Kidney (tissue), 14 donors: Measurements from ENCODE around the gene CDK5RAP2. TPM values are rescaled to one million over a fixed set of nuclear protein-coding genes. Genes with fewer than 3 reads are reported as not detected.

ENCODE experiments used
- DNase-seq, 5 donors: peaks; one replicate each; pipeline ENCODE4 v3.0.0-alpha.2; 2013 to 2020
- FAIRE-seq: peaks from 2 replicates; lab custom pipeline; 2012; peaks lifted over from hg19 to GRCh38; lab: Jason Lieb, UNC
- H3K27ac ChIP-seq, 2 donors: one replicate each; pipeline ENCODE4 v1.7.0; 2013; ENCODE audit warnings: low read depth in 2 of 2, low read length in 2 of 2, inconsistent platforms in 1 of 2
- H3K27me3 ChIP-seq: one replicate; pipeline ENCODE4 v1.7.1; 2013; ENCODE audit warnings: low read length, inconsistent platforms; ENCODE audit not compliant: control insufficient read depth, insufficient read depth
- H3K36me3 ChIP-seq, 3 donors: one replicate each; pipeline versions ENCODE4 v1.7.0 to v1.7.1; 2013; ENCODE audit warnings: low read length in 3 of 3, control low read depth in 1 of 3, inconsistent platforms in 1 of 3; ENCODE audit not compliant: insufficient read depth in 3 of 3, control insufficient read depth in 2 of 3
- H3K4me1 ChIP-seq, 3 donors: one replicate each; pipeline versions ENCODE4 v1.7.0 to v1.7.1; 2013; ENCODE audit warnings: low read length in 3 of 3, inconsistent platforms in 1 of 3, low read depth in 1 of 3; ENCODE audit not compliant: control insufficient read depth in 2 of 3, insufficient read depth in 2 of 3
- H3K4me3 ChIP-seq, 3 donors: one replicate each; pipeline versions ENCODE4 v1.7.0 to v1.8.1; 2013; ENCODE audit warnings: low read length in 3 of 3, control low read depth in 1 of 3, inconsistent platforms in 1 of 3
- H3K9ac ChIP-seq, 3 donors: one replicate each; pipeline versions ENCODE4 v1.7.0 to v1.7.1; 2013; ENCODE audit warnings: low read length in 3 of 3, control low read depth in 1 of 3, inconsistent platforms in 1 of 3
- H3K9me3 ChIP-seq, 3 donors: one replicate each; pipeline versions ENCODE4 v1.7.0 to v1.7.1; 2013; ENCODE audit warnings: low read length in 3 of 3, control low read depth in 1 of 3, inconsistent platforms in 1 of 3; ENCODE audit not compliant: control insufficient read depth in 2 of 3, insufficient read depth in 1 of 3
- intact Hi-C: fragments of 100-400 bp; cut with DNase I; formaldehyde crosslinking; loops from one replicate; pipeline ENCODE4 v1.11.1; 2022
- polyA plus RNA-seq: library from polyadenylated mRNA; stranded (reverse); fragments of 350-450 nt; fragmentation: Illumina TruSeq; extraction: RNeasy Lipid Tissue Mini Kit (QIAGEN cat#74804); gene quantifications from one replicate; pipeline ENCODE4 v1.2.3, GENCODE V29; 2014; ENCODE audit warnings: low read depth, low replicate concordance; ENCODE audit not compliant: insufficient read depth
- total RNA-seq: library from RNA; stranded (reverse); fragmentation: NEBNext Ultra II Directional; extraction: Animal tissue kit (Norgen Biotek cat#: 25700); gene quantifications from one replicate; pipeline ENCODE4 v1.2.1, GENCODE V29; 2021
- TF ChIP-seq, protein P1 (sequence below): IDR thresholded peaks from 3 replicates; pipeline ENCODE4 v1.5.1; 2012; ENCODE audit warnings: mild to moderate bottlenecking, moderate library complexity, borderline replicate concordance; ENCODE audit not compliant: insufficient read depth; ENCODE audit errors: extremely low read depth
- donor health status: control.
- donor health status: control.
- donor health status: control.
- donor health status: control.
- donor health status: control.
- donor health status: DM: yes; HTN: yes; CAD: no.
- donor health status: Normal renal cell carcinoma (clear cell type).

CDK5RAP2 gene
- total and polyA plus RNA-seq, 2 donors from 2014 or later = 20.9 to 35.3 TPM

DNA sequence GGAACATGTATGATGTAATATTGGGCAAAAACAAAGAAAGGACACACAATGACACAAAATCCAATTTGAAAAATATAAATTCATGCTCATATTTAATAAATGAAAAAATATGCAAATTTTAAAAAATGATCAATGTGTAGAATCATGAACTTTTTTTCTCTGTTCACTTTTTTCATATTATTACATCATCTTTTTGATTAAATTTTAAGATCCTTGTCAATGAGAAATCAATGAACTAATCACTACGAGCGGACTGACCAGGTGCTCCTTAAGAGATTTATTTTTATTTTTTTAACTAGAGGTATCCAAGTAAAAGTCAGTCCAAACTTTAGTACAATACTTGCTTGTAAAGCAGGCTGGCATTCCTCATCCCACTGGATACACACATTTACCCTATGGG is 174.1 kb downstream of the CDK5RAP2 start:
- no peak for FAIRE-seq

DNA sequence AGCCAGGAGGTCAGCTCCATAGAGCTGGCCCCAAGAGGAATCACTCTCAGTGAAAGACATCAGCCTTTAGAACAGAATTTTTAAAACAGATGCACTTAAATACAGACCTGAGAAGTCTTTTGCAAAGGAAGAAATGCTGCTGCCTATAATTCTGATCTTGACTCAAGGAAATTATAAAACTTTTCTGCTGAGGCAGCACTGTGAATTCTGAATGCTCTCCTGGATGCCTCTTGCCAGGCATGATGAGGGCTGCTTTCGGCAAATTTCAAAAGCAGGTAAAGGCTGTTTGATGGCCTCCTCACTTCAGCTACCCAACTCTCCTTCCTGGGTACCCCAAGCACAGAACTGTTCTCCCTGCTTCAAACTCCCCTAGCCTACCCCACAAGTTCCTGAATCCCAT is 174.8 kb downstream of the CDK5RAP2 start:
- H3K9ac ChIP-seq = no peak overlapping the region
- peaks cover 5 to 41% (median 38%) of the 10 kb centered on the region in 3 donors for H3K36me3 ChIP-seq
- no peaks in the 10 kb centered on the region for H3K4me1 ChIP-seq
- no peak for DNase-seq
- intact Hi-C loops = no loop called here
- H3K9me3 ChIP-seq = no peaks in the 10 kb centered on the region
- TF ChIP-seq, protein P1, sequence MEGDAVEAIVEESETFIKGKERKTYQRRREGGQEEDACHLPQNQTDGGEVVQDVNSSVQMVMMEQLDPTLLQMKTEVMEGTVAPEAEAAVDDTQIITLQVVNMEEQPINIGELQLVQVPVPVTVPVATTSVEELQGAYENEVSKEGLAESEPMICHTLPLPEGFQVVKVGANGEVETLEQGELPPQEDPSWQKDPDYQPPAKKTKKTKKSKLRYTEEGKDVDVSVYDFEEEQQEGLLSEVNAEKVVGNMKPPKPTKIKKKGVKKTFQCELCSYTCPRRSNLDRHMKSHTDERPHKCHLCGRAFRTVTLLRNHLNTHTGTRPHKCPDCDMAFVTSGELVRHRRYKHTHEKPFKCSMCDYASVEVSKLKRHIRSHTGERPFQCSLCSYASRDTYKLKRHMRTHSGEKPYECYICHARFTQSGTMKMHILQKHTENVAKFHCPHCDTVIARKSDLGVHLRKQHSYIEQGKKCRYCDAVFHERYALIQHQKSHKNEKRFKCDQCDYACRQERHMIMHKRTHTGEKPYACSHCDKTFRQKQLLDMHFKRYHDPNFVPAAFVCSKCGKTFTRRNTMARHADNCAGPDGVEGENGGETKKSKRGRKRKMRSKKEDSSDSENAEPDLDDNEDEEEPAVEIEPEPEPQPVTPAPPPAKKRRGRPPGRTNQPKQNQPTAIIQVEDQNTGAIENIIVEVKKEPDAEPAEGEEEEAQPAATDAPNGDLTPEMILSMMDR = no peak
- H3K27me3 ChIP-seq = no peaks in the 10 kb centered on the region
- no peak overlapping the region for H3K4me3 ChIP-seq
- FAIRE-seq = no peak
- no peak overlapping the region for H3K27ac ChIP-seq

More for the DNA sequence above, 174.1 kb downstream of the CDK5RAP2 start:
- H3K4me3 ChIP-seq = no peak overlapping the region
- H3K9ac ChIP-seq = no peak overlapping the region
- H3K27me3 ChIP-seq = no peaks in the 10 kb centered on the region
- DNase-seq = no peak
- H3K9me3 ChIP-seq = no peaks in the 10 kb centered on the region
- H3K36me3 ChIP-seq = peaks cover 5 to 41% (median 40%) of the 10 kb centered on the region in 3 donors
- H3K27ac ChIP-seq = no peak overlapping the region
- TF ChIP-seq, protein P1 = no peak
- intact Hi-C loops = no loop called here
- no peaks in the 10 kb centered on the region for H3K4me1 ChIP-seq

DNA sequence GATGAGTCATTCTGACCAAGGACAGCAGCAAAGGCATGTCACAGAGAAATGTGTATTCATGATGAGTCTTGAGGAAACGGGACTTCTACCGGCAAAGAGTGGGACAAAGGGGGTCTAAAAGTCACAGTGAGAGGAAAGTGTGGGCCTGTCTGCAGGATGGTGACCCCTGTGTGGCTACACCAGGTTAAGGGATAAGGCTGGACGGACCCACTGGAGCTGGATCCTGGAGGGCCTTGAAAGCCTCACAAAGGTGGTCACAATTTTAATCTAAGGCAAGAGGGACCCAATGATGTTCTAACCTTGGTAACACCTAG is 176.5 kb downstream of the CDK5RAP2 start:
- H3K9ac ChIP-seq = no peak overlapping the region
- FAIRE-seq = no peak
- no peak overlapping the region for H3K27ac ChIP-seq
- no peak for DNase-seq
- H3K36me3 ChIP-seq = peaks cover 10 to 40% (median 31%) of the 10 kb centered on the region in 3 donors
- intact Hi-C loops = no loop called here
- TF ChIP-seq, protein P1 = no peak
- H3K9me3 ChIP-seq = no peaks in the 10 kb centered on the region
- H3K4me1 ChIP-seq = no peaks in the 10 kb centered on the region
- no peak overlapping the region for H3K4me3 ChIP-seq
- no peaks in the 10 kb centered on the region for H3K27me3 ChIP-seq
